Measurements from ENCODE around the gene RLN3.

RLN3 gene

GRCh38 chr19:13993590-13994300, 34.2 kb upstream of the RLN3 start:
- no peak overlapping the region for H3K4me3 ChIP-seq (replicated peaks; ENCODE audit: insufficient read depth, low read length)
- H3K27me3 ChIP-seq (ENCODE audit: insufficient read depth, poor library complexity, severe bottlenecking): no peaks in the 10 kb centered on the region
- TF ChIP-seq SPI1 (IDR thresholded peaks at IDR 0.05; ENCODE audit: borderline replicate concordance, low read depth): no peak
- TF ChIP-seq CTCF (IDR thresholded peaks at IDR 0.05; ENCODE audit: insufficient read depth, low read length): no peak
- TF ChIP-seq GABPA (IDR thresholded peaks at IDR 0.05; ENCODE audit: low read depth): no peak
- TF ChIP-seq REST (IDR thresholded peaks at IDR 0.05; ENCODE audit: insufficient replicate concordance, low read depth): no peak
- no peak for TF ChIP-seq POLR2AphosphoS5 (IDR thresholded peaks at IDR 0.05; ENCODE audit: low read depth)
- no peak overlapping the region for H3K27ac ChIP-seq (replicated peaks)
- DNase-seq (ENCODE audit: low read depth in 1 of 2, low spot score in 1 of 2): no peak

- H3K27ac ChIP-seq (replicated peaks): no peak overlapping the region
- H3K4me3 ChIP-seq (replicated peaks; ENCODE audit: insufficient read depth, low read length): no peak overlapping the region
- H3K27me3 ChIP-seq (ENCODE audit: insufficient read depth, poor library complexity, severe bottlenecking): no peaks in the 10 kb centered on the region
- no peak for DNase-seq (ENCODE audit: low read depth in 1 of 2, low spot score in 1 of 2)
- no peak for TF ChIP-seq POLR2AphosphoS5 (IDR thresholded peaks at IDR 0.05; ENCODE audit: low read depth)
- TF ChIP-seq CTCF (IDR thresholded peaks at IDR 0.05; ENCODE audit: insufficient read depth, low read length): no peak
- TF ChIP-seq SPI1 (IDR thresholded peaks at IDR 0.05; ENCODE audit: borderline replicate concordance, low read depth): no peak
- no peak for TF ChIP-seq REST (IDR thresholded peaks at IDR 0.05; ENCODE audit: insufficient replicate concordance, low read depth)
- no peak for TF ChIP-seq GABPA (IDR thresholded peaks at IDR 0.05; ENCODE audit: low read depth)
These were observed 32.8 kb upstream of the RLN3 start for GRCh38 chr19:13995017-13995728.

GRCh38 chr19:13995878-13996765, 31.8 kb upstream of the RLN3 start:
- Histone ChIP-seq H3K27me3 (ENCODE audit: insufficient read depth, poor library complexity, severe bottlenecking) (no peaks in the 10 kb centered on the region), H3K4me3 (replicated peaks; ENCODE audit: insufficient read depth, low read length) (no peak overlapping the region), H3K27ac (replicated peaks) (no peak overlapping the region)
- no peak for DNase-seq (ENCODE audit: low read depth in 1 of 2, low spot score in 1 of 2)
- TF ChIP-seq SPI1 (IDR thresholded peaks at IDR 0.05; ENCODE audit: borderline replicate concordance, low read depth) (no peak), GABPA (IDR thresholded peaks at IDR 0.05; ENCODE audit: low read depth) (no peak), POLR2AphosphoS5 (IDR thresholded peaks at IDR 0.05; ENCODE audit: low read depth) (no peak), CTCF (IDR thresholded peaks at IDR 0.05; ENCODE audit: insufficient read depth, low read length) (no peak), REST (IDR thresholded peaks at IDR 0.05; ENCODE audit: insufficient replicate concordance, low read depth) (no peak)
